ENCODE results near the gene MKLN1. TPM values are rescaled to one million over a fixed set of nuclear protein-coding genes. Genes with fewer than 3 reads are reported as not detected.

The MKLN1 gene
- total RNA-seq, 3 donors from 2014 or later (not counting 1 experiment from before 2014, with no cell fraction given), result 59.1 to 79.6 (median 65.0) TPM

DNA sequence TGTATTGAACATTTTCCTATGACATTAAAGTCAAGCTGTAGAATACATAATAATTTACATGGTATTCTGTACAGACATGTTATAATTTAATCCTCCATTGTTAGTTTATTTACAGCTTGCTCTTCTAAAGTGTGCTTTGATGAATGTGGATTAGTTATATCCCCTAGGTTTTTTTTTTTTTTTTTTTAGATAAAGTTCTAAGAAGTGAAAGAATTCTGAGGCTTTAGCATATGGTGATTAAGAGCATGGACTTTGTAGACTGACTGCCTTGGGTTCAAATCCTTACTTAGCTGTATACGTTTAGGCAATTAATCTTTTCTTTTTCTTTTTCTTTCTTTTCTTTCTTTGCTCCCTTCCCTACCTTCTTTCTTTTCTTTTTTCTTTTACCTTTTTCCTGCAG lies 44.9 kb downstream of the MKLN1 start:
- WGBS (ENCODE audit: insufficient coverage), result no CpG with 5 or more reads among the region's 1 CpG
- ATAC-seq, result no peak

DNA sequence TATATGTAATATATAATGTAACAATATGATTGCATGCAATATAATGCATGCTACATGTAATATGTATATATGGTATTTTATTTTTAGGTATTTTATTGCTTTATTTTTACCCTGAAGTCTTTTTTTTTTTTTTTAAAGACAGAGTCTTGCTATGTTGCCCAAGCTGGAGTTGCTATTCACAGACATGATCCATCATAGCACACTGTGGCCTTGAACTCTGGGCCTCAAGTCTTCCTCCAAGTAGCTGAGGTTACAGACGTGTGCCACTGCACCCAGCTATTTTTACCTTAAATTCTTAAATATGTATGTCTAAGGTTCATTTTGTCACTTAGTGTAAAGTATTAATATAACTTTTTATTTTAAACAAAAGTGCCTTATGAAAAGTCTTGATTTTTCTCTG lies 47.1 kb downstream of the MKLN1 start:
- H3K36me3 ChIP-seq (ENCODE audit: control insufficient read depth, insufficient read depth, low read length), result no peaks in the 10 kb centered on the region
- Mint-ChIP-seq H3K4me3 (no peak overlapping the region), H3K27me3 (ENCODE audit: low read depth in 2 of 2) (no peaks in the 10 kb centered on the region), H3K27ac (no peak overlapping the region), H3K9me3 (no peaks in the 10 kb centered on the region), H3K36me3 (no peaks in the 10 kb centered on the region), H3K4me1 (peaks cover 42 to 52% of the 10 kb centered on the region in 2 donors)
- H3K4me3 ChIP-seq (ENCODE audit: low read length), result no peak overlapping the region
- TF ChIP-seq, protein P1, sequence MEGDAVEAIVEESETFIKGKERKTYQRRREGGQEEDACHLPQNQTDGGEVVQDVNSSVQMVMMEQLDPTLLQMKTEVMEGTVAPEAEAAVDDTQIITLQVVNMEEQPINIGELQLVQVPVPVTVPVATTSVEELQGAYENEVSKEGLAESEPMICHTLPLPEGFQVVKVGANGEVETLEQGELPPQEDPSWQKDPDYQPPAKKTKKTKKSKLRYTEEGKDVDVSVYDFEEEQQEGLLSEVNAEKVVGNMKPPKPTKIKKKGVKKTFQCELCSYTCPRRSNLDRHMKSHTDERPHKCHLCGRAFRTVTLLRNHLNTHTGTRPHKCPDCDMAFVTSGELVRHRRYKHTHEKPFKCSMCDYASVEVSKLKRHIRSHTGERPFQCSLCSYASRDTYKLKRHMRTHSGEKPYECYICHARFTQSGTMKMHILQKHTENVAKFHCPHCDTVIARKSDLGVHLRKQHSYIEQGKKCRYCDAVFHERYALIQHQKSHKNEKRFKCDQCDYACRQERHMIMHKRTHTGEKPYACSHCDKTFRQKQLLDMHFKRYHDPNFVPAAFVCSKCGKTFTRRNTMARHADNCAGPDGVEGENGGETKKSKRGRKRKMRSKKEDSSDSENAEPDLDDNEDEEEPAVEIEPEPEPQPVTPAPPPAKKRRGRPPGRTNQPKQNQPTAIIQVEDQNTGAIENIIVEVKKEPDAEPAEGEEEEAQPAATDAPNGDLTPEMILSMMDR (IDR thresholded peaks at IDR 0.05), result no peak
- no peaks in the 10 kb centered on the region for H3K27me3 ChIP-seq (ENCODE audit: control insufficient read depth, insufficient read depth, low read length)
- intact Hi-C loops (cut with micrococcal nuclease), result no loop called here
- no peak for DNase-seq
- H3K27ac ChIP-seq (ENCODE audit: low read length), result no peak overlapping the region
- no peaks in the 10 kb centered on the region for H3K9me3 ChIP-seq (ENCODE audit: control insufficient read depth, insufficient read depth, low read length)
- WGBS (ENCODE audit: insufficient coverage), result no CpG with 5 or more reads among the region's 1 CpG
- ATAC-seq, result no peak
- H3K4me1 ChIP-seq (ENCODE audit: control insufficient read depth, insufficient read depth, low read length), result peaks cover 7% of the 10 kb centered on the region

More for the DNA sequence above, 44.9 kb downstream of the MKLN1 start:
- no peak overlapping the region for H3K4me3 Mint-ChIP-seq
- no peak for DNase-seq
- Histone ChIP-seq H3K4me1 (ENCODE audit: control insufficient read depth, insufficient read depth, low read length) (peaks cover 9% of the 10 kb centered on the region), H3K9me3 (ENCODE audit: control insufficient read depth, insufficient read depth, low read length) (no peaks in the 10 kb centered on the region), H3K36me3 (ENCODE audit: control insufficient read depth, insufficient read depth, low read length) (no peaks in the 10 kb centered on the region), H3K27ac (ENCODE audit: low read length) (no peak overlapping the region), H3K27me3 (ENCODE audit: control insufficient read depth, insufficient read depth, low read length) (no peaks in the 10 kb centered on the region), H3K4me3 (ENCODE audit: low read length) (no peak overlapping the region)
- intact Hi-C loops (cut with micrococcal nuclease), result no loop called here
- H3K9me3 Mint-ChIP-seq, result no peaks in the 10 kb centered on the region
- TF ChIP-seq, protein P1 (IDR thresholded peaks at IDR 0.05), result no peak
- H3K36me3 Mint-ChIP-seq, result no peaks in the 10 kb centered on the region
- no peak overlapping the region for H3K27ac Mint-ChIP-seq
- H3K27me3 Mint-ChIP-seq (ENCODE audit: low read depth in 2 of 2), result no peaks in the 10 kb centered on the region
- peaks cover 53 to 67% of the 10 kb centered on the region in 2 donors for H3K4me1 Mint-ChIP-seq

DNA sequence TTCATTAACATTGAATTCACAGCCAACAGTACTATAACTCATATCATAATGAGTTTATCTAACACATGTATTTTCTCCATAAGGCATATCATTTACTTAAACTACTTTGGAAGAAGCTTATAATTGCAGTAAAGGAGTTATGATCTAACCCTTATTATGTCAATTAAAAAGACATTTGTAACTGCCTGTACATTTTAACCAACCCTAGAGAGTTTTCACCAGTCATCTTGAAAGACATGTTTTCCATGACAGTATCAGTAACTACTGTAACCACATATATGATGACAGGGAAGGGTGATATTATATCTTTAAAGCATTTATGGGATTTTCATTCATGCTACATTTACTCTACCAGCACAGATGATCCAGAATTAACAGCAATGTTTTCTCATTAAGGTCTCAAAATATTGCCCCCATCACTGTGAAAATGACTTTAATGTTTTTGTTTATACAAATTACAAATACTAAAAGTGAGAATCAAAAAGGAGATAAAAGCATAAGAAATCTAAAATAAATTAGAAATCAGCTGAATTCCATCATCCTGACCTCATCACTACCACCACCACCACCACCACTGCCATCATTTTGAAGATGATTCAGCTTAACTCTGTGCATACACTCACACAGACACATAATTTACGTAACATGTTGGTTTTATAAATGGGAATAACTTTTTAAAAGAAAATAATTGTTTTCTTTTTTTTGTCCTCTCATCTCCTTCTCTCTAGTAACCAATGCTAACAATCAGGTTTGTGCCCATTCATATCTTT lies 53.6 kb downstream of the MKLN1 start:
- intact Hi-C loops (cut with micrococcal nuclease), result no loop called here
- Mint-ChIP-seq H3K27ac (no peak overlapping the region), H3K36me3 (no peaks in the 10 kb centered on the region), H3K9me3 (no peaks in the 10 kb centered on the region), H3K27me3 (ENCODE audit: low read depth in 2 of 2) (no peaks in the 10 kb centered on the region), H3K4me3 (no peak overlapping the region), H3K4me1 (peaks cover 27 to 38% of the 10 kb centered on the region in 2 donors)
- H3K4me3 ChIP-seq (ENCODE audit: low read length), result no peak overlapping the region
- H3K27me3 ChIP-seq (ENCODE audit: control insufficient read depth, insufficient read depth, low read length), result no peaks in the 10 kb centered on the region
- ATAC-seq (no peak), DNase-seq (no peak)
- WGBS (ENCODE audit: insufficient coverage), result no CpG with 5 or more reads among the region's 1 CpG
- no peaks in the 10 kb centered on the region for H3K36me3 ChIP-seq (ENCODE audit: control insufficient read depth, insufficient read depth, low read length)
- H3K9me3 ChIP-seq (ENCODE audit: control insufficient read depth, insufficient read depth, low read length), result no peaks in the 10 kb centered on the region
- H3K4me1 ChIP-seq (ENCODE audit: control insufficient read depth, insufficient read depth, low read length), result no peaks in the 10 kb centered on the region
- H3K27ac ChIP-seq (ENCODE audit: low read length), result no peak overlapping the region
- TF ChIP-seq, protein P1 (IDR thresholded peaks at IDR 0.05), result no peak
